ENCODE results near the gene LCE1E.

DNA sequence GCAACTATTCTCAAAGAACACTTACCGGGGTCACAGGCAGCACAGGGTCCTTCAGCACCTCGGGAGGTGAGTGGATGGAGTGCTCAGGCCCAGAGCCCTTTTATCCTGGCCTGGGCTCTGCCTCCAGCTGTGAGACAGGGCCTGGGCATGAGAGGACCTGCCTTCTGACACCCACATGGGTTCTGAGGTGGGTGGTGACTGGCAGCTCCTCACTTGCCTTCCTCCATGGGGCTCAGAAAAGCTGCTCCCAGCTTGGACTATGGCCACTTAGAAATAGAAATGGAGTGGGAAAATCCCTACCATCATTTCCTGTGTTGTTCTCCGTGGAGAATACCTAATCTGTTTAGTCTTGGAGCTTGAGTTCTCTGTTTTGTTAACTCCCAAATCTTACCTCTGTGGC lies 20.5 kb downstream of the LCE1E start, which contains the start of gene LCE1C:
- no peak for TF ChIP-seq POLR2A (IDR thresholded peaks at IDR 0.05; ENCODE audit: low read length)
- no peak for TF ChIP-seq GATA1 (IDR thresholded peaks at IDR 0.05; ENCODE audit: low read depth, low read length)

All from erythroblast (primary cell).